T-helper 1 cell treated with Interleukin-12 subunit alpha and Interleukin-12 subunit beta and Interleukin-4 antibody, amounts not matched to agents 30 ng/mL and 1 ng/mL, for 36 hours (primary cell): ENCODE data around the gene ZDHHC11B. TPM values are rescaled to one million over a fixed set of nuclear protein-coding genes. Genes with fewer than 3 reads are reported as not detected.
"Not testable (repeated sequence)": the region's sequence is repeated elsewhere in the genome, so short reads cannot be mapped to it uniquely, and the experiment has no call there.

Experiments
- intact Hi-C: fragments of 100-400 bp; cut with micrococcal nuclease; formaldehyde crosslinking; loops from one replicate; pipeline ENCODE4 v1.15.1; 2024
- total RNA-seq: library from RNA; stranded (reverse); gene quantifications from 2 replicates; pipeline ENCODE4 v1.2.3, GENCODE V29; 2022

ZDHHC11B gene
- total RNA-seq, 1 donor from 2014 or later: not detected

DNA sequence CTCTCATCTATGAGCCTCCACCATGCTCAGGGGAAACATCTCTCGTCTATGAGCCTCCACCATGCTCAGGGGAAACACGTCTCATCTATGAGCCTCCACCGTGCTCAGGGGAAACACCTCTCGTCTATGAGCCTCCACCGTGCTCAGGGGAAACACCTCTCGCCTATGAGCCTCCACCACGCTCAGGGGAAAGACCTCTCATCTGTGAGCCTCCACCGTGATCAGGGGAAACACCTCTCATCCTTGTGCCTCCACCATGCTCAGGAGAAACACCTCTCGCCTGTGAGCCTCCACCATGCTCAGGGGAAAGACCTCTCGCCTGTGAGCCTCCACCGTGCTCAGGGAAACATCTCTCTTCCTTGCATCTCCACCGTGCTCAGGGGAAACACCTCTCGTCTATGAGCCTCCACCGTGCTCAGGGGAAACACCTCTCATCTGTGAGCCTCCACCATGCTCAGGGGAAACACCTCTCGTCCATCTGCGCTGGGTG, 30.3 kb downstream of the ZDHHC11B start:
- intact Hi-C loops: not testable (repeated sequence)

DNA sequence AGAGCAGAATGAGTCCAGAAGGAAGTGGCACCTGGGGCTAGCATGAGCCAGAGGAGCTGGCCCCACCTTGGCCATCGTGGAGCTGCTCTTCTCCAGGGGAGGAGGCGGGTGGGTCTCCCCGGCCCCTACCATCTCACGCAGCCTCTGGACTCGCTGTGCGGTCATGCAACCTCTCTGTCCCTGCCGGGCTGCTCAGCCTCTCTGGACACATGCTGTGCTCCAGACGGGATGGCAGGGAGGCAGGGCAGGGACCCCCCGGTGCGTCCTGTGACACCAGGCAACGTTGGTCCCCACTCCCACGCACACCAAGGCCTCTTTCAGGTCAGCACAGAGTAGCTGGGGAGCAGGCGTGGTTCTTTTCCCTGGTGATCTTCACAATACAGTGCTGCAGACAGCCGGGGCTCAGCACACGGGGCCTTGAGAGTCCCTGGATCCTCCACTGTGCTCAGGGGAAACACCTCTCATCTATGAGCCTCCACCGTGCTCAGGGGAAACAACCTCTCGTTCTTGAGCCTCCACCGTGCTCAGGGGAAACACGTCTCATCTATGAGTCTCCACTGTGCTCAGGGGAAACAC, 30.9 kb downstream of the ZDHHC11B start:
- intact Hi-C loops: not testable (repeated sequence)

DNA sequence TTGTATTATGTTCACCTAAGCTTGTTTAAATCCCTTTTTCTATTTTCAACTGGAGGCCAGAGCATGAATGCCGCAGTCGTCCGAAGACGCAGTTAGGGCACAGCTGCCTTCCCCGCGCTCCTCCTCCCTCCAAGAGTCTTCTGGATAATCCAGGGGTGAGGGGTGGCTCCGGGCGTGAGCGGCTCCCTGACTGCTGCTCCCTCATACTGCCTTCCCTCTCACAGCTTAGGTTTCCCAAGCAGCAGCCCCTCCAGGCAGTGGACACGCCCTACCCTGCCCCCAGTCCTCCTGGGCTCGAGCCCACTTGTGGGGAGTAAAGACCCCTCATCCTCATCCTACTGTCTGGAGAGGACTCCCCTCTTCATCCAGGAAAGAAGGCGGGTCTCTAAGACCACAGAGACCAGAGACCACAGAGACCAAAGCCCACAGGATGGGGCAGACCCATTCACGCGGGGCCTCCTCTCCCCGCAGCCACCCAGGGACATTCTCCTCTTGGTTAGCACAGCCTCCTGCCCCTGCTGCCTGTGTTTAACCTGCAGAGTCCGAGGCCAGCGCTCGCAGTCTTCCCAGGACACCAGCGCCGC, 31.9 kb downstream of the ZDHHC11B start:
- intact Hi-C loops: not testable (repeated sequence)

DNA sequence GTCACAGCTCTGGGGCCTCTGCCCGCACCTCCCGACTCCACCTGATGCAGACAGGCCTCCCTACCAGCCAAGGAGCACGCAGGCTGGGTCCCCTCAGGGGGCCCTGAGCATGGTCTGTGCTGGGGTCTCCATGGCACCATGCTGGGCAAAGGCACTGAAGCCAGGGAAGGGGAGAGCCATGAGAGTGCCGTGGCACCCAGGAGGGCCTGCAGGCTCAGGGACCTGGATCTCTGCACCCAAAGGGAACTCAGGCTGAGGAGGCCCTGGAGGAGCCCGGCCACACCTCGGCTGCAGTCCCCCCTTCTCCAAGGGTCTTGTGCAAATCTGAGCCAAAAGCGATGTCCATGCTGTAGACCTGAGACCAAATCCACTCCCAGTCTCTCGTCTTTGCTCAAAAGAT, 32.5 kb downstream of the ZDHHC11B start:
- intact Hi-C loops: not testable (repeated sequence)

DNA sequence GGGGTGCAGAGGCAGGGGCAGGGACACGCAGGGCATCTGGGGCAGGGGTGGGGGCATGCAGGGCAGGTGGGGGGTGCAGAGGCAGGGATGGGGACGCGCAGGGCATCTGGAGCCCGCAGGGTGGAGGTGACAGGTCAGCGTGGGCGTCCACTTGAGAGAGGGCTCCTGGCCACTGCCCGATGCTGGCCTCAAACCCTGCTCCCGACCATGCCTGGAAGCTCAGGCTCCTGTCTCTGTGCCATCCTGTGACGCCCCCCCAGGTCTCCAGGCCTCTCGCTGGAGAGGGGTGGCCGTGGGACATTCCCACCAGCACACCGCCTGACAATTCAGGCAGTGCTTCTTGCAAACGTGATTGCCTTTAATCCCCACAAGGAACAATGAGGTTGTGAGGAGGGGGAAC, 33.0 kb downstream of the ZDHHC11B start:
- intact Hi-C loops: no loop called here

DNA sequence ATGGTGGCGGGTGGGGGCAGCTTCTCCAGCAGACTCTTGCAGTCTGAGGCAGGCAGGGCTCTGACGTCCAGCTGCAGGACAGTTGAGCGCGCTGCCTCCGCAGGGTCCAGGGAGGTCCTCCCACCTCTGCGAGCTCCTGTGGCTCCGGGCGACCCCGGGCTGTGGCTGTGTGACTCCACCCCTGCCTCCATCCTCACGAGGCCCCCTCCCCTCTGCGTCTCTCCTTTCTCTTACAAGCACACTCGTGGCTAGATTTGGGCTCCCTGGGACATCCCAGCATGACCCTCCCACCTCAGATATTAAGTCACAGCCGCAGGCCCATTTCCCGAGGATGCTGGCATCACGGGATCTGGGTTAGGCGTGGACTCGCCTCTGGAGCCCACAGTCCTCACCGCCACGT, 34.3 kb downstream of the ZDHHC11B start:
- intact Hi-C loops: not testable (repeated sequence)

DNA sequence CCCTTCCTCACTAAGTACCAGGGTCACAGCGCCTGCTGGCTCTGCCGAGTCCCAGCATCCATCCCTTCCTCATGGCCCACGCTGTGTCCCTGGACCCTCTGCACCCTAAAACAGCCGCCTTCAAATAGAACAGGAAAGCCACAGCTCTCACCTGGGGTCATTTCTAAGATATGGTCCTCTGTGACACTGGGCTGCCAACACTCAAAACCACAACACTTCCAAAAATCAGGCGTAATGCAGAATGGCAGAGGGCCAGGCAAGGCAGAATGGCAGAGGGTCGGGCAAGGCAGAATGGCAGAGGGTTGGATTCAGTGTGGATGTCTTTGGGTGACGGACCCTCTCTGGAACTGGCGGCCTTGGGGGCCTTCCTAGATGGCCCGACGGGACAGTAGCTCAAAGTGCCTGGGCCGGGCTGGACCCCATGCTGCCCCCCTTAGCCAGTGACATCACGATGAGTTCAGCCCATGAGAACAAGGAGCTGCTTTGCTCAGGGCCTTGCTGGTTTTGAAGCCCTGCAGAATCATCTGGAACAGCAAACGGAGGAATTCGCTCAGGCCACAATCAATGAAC, 35.3 kb downstream of the ZDHHC11B start:
- intact Hi-C loops: no loop called here

DNA sequence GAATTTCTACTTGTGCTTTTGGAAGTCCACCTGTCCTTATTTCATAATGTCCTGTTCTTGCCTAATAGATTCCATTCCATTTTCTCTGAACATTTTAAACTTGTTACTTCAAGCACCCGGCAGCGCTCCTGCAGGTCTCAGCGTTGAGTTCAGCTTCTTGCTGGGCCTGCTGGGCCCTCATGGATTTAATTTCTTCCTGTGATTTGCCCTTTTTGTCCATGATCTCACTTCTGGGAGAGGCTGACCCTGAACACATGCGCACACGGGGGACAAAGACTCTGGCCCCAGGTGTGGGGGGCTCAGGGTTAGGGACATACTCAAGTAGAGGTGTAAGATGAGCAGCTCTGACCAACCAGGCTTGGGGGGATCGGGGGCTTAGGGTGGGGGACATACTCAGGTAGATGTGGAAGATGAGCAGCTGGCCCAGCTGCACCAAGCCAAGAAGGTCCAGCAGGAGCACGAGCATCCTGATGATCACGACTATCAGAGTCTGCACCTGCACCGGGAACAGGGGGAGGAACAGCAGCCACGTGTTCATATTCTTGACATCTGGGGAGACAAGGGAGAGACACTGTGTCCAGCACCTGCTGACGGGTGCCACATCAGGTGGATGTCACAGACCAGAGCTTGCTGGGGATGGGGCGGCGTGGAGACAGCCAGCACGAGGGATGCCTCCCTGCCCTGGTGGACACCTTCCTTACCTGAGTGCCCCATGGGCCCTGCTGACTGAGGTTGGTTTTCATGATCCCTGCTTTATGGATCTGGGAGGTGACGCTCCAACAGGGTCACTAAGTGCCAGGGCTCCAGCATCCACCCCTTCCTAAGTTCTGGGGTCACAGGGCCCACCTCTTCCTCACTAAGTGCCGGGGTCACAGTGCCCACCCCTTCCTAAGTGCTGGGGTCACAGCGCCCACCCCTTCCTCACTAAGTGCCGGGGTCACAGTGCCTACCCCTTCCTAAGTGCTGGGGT, 36.2 kb downstream of the ZDHHC11B start:
- intact Hi-C loops: not testable (repeated sequence)

DNA sequence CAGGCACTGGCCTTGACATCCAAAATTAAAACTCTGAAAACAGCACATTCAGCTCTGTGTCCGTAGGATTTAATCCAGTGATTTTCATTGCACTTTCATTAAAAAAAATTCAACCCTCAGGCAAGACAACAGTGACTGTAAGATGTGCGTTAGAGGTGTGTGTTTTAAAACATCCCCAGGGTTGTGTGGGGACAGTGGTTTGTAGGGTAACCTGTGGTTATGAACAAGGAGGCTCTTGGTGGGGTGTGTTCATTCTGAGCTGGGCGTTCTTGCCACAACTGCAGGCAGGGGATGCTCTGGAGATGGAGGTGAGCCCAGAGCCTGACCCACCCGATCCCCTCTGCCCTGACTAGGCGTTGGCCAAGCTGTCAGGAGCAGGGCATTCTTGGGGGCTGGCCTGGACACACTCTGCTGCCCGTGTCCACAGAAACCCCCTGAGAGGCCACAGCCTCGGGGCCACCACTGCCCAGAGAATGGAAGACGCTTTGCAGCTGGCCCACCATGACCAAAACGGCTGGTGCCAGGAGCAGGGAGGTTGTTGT, 37.2 kb downstream of the ZDHHC11B start:
- intact Hi-C loops: not testable (repeated sequence)

DNA sequence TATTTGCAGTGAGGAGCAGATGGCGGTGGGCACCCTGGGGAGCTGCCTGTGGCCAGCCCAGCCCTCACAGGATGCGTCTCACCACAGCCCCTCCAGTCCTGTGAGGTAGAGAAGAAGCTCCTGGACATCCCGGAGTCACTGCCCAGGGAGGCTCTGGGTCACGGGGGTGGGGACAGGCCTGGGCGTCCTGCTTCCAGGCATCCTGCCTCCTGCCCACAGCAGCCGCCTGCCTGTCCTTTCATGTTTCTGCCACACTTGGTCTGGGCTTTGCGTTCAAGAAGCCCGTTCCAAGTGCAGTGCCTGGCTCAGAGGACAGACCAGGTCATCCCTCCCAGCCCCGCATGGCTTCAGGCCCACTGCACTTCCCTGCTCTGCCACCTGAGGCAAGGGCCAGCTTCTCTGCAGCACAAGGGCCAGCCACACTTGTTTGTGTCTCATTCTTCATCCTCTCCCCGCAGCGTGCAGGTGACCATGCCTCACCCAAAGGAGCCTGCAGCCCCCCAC, 38.2 kb downstream of the ZDHHC11B start:
- intact Hi-C loops: no loop called here

DNA sequence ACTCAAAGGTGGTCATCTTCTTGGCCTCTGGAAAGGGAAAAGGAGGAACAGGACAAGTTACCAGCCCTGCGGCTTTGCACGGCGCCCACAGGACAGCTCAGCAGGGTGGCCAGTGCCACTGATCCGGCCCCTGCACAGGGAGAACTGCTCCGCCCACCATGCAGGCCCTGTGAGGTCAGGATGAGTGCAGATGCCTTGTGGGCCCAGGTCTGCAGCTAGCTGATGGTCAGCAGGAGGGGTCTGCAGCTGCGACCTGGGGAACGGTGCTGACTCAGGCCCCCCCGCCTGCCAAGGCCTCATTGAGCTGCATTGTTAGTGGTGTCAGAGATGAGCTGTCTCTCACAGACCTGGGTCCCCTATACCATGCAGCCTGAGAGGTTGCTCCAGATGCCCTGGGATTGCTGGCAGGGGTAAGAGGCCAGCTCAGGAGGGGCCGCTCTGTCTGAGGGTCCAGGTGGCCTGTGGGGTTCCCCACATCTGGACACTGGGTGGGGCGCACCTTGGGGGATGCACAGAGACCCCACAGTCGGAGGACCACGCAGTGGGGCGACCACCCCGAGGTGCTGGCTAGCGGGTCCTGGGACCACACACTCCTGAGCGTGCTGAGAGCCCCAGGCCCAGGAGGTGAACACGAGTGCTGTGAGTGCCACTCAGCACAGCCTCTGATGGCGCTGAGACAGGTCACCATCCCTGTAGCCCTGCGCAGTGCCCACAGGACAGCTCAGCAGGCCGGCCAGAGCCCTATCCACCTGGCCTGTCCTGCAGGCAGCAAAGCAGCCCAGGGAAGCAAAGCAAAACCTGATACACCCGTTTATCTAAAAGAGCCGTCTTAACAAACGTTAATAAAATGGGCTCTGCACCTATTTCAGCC, 39.0 kb downstream of the ZDHHC11B start:
- intact Hi-C loops: not testable (repeated sequence)

DNA sequence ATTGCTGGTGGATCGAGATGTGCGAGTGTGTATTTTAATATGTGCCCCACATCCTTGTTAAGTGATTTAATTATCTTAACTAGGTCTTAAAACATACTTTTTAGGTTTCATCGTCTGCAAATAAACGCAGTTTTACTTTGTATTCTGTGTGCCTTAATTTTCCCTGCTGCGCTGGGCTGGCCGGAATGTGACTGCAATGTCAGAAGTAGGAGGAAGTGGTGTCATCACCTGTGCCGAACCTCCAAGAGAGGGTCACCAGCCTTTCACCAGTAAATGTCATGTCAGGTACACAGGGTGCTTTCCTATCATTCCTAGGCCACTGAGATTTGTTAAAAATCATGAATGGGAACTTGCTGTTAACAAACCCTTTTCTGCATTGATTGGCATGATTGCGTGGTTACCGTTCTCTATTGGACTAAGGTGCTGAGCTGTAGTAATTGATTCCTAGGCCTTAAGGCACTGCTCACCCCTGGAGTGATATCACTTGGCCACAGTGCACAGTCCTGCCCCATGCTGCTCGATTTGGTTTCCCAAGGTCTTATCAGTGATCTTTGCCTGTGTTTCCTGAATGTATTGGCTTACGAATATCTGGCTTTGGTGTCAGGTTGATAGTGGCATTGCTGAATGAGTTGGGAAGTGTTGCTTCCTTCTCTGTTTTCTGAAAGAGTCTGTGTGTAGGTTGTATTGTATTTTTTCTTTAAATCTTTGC, 40.7 kb downstream of the ZDHHC11B start:
- intact Hi-C loops: loop anchor here (5.0 kb wide), 1 partner anchor 88 kb away; no protein-coding TSS in a partner anchor

DNA sequence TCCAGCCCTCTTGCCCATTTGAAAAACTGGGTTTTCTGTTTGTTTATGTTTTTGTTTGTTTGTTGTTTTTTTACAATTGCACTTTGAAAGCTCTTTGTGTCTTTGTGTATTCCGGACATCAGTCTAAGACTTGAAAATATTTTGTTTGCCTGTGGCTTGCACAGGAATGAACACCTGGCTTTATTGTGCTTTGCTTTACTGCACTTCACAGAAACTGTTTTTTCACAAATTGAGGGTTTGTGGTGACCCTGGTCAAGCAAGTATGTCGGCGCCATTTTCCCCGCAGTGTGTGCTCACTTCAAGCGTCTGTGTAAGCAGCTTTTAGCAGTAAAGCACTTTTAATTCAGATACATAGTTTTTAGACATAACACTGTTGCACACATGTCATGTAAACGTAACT, 42.3 kb downstream of the ZDHHC11B start:
- intact Hi-C loops: loop anchor here (5.0 kb wide), 1 partner anchor 90 kb away; no protein-coding TSS in a partner anchor

DNA sequence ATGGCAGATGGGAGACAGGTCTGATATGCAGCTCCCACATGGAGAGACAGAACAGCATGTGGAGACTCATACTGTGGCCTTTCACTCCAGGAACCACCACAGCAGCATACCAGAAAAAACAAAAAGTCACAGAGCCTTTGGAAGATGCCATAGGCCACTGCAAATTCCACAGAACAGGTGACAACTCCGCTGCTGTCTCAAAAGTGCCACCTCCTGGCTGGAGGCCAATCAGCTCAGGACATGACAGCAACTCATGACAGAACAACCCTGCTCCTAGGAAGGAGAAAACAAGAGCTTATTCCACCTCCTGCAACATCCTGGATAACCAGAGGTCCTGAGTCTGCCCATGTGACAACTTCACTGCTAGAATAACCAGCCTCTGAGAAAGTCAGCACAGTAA, 50.4 kb downstream of the ZDHHC11B start:
- intact Hi-C loops: not testable (repeated sequence)

DNA sequence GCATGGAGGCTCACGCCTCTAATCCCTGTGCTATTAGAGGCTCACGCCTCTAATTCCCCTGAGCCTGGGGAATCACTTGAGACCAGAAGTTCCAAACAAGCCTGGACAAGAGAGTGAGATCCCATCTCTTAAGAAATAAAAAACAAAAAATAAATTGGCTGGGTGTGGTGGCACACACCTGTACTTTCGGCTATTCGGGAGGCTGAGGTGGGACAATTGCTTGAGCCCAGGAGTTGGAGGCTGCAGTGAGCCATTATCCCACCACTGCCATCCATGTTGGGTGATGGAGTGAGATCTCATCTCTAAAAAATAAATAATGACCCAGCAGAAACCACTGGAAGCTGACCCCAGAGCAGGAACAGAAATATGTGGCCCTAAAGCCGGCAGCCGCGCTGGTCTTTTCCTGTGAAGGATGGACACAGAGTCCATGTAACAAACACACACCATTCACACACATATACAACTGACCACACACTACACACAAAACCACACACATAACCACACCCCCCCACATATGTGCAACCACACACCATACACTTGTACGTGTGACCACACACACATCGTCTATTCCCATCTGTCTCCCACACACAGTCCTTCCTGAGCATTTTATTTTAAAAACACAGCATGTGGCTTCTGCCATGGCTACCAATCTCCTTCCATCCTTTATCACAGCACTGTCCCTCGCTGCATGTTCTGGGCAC, 51.6 kb downstream of the ZDHHC11B start:
- intact Hi-C loops: not testable (repeated sequence)

DNA sequence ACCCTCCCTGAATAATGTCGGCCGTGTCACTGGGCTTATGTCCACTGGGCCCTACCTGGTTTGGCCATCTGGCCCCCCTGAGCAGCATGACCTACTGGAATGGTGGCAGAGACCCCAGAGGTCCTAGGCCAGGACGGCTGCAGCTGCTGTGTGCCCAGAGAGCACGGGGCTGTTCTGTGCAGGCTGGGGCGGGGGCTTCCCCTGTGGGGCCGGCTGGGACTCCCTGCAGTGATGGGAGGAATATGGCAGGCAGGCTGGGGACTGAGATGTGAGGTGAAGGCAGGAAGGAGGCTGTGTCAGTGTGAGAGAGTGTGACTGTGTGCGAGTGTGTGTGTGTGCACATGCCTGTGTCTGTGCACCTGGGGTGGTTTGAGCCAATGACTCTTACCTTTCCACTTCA, 55.3 kb downstream of the ZDHHC11B start:
- intact Hi-C loops: not testable (repeated sequence)

DNA sequence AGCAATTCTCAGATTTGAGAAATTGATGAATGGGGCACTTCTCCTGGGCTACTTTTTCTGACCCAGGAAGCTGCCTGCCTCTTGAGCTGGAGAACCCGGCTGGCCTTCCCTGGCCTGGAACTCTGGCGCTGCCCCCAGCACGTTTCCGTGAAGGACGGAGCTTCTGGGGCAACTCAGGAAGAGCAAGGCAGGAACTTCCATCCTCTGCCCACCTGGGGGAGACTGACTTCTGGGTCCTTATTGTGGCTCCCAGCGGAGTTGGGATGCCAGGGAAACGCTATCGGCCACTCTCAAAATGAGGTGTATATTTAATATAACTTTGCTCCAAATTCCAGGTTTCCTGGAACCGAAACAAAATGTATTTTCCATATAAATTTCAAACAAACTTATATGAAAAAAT, 57.4 kb downstream of the ZDHHC11B start:
- intact Hi-C loops: not testable (repeated sequence)

DNA sequence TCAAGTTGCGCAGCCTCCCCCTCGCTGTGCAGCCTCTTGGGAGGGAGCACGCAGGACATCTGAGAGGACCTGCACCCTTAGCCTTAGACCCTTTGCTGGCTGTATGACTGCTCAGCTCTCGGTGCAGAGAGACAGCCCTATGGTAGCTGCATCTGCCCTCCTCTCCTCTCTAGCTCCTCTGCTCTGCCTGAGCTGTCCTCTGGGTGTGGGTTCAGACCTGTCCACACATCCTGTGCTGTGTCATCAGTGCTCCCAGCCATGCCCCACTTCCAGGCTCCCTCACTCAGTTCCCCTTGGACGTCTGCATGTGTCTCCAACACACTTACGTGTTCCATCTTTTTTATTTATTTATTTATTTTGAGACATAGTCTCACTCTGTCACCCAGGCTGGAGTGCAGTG, 60.7 kb downstream of the ZDHHC11B start:
- intact Hi-C loops: not testable (repeated sequence)

DNA sequence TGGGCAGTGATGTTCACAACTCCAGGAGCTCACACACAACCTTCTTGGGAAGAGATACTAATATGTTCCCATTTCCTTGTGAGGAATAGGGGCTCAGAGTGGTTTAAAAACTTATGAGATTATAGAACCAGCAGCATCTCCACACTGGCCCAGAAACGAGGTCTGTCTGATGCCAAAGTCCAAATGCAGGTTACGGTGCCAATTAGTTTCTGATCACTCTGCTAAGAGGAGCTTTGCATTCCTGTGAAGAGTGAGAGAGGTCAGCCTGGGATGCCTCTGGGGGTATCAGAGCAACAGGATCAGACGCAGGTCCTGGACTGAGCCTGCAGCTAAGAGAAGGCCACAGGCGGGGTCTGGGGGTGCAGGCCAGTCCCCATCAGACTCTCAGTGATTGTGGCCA, 61.2 kb downstream of the ZDHHC11B start:
- intact Hi-C loops: not testable (repeated sequence)
